Body of pancreas (tissue), 4 donors: ENCODE results near the gene ARF5. TPM values are rescaled to one million over a fixed set of nuclear protein-coding genes. Genes with fewer than 3 reads are reported as not detected.

Source experiments
- ATAC-seq: fragments of 150-250 bp; one replicate; pipeline ENCODE4 v1.9.1; 2016
- DNase-seq, 4 donors: peaks; one replicate each; pipeline ENCODE4 v3.0.0-alpha.2; 2019
- H3K27ac ChIP-seq, 4 donors: fragments of 200-600 bp; sonication (generic); 1 replicate in 3 of 4; 2 replicates in 1 of 4; pipeline versions ENCODE4 v1.5.1 to v1.6.1; 2016 to 2019; ENCODE audit warnings: mild to moderate bottlenecking in 1 of 4, mixed read lengths in 1 of 4, moderate library complexity in 1 of 4
- H3K27me3 ChIP-seq, 2 donors: fragments of 200-600 bp; sonication (generic); one replicate each; pipeline ENCODE4 v1.6.0; 2016; ENCODE audit warnings: mild to moderate bottlenecking in 1 of 2
- H3K36me3 ChIP-seq, 2 donors: fragments of 200-600 bp; sonication (generic); replicated peaks in 1 of 2; 2 replicates each; pipeline ENCODE4 v1.5.1; 2016; ENCODE audit warnings: low read depth in 2 of 2; ENCODE audit not compliant: insufficient read depth in 1 of 2
- H3K4me1 ChIP-seq: fragments of 200-600 bp; sonication (generic); one replicate; pipeline ENCODE4 v1.6.0; 2016
- H3K4me3 ChIP-seq, 2 donors: fragments of 200-600 bp; sonication (generic); 1 replicate in 1 of 2; 2 replicates in 1 of 2; pipeline ENCODE4 v1.5.1; 2016 to 2019
- H3K9me3 ChIP-seq, 3 donors: fragments of 200-600 bp; sonication (generic); 1 replicate in 2 of 3; 2 replicates in 1 of 3; pipeline ENCODE4 v1.5.1; 2016
- CTCF ChIP-seq, 7 experiments: fragments of 450-650 bp in 4 of 7; fragments of 200-600 bp in 3 of 7; sonication (generic) in 3 of 7; IDR thresholded peaks; one replicate each; pipeline ENCODE4 v1.5.1; 2016 to 2019; ENCODE audit warnings: antibody characterized with exemption in 7 of 7
- POLR2A ChIP-seq, 3 donors: fragments of 450-650 bp; IDR thresholded peaks; one replicate each; pipeline ENCODE4 v1.6.1; 2016; ENCODE audit warnings: antibody characterized with exemption in 3 of 3, mild to moderate bottlenecking in 2 of 3
- WGBS, 2 donors: methylation state at CpG; one replicate each; pipeline ENCODE4 v1.1.5; 2017; 5-methylcytosine and 5-hydroxymethylcytosine counted together
- intact Hi-C: fragments of 100-400 bp; cut with DNase I; formaldehyde crosslinking; loops from one replicate; pipeline ENCODE4 v1.15.1; 2023
- total RNA-seq, 2 donors: library from RNA; depleted of rRNA; stranded (reverse); fragments of >200 nt; gene quantifications; one replicate each; pipeline ENCODE4 v1.1.0, GENCODE V29; 2016

Gene ARF5
- total RNA-seq, 2 donors from 2014 or later, result 107 to 132 TPM

GRCh38 chr7:127635659-127636285 is 47.6 kb downstream of the ARF5 start:
- H3K4me1 ChIP-seq, result no peaks in the 10 kb centered on the region
- no peak for TF ChIP-seq CTCF (IDR thresholded peaks at IDR 0.05)
- no peak for TF ChIP-seq POLR2A (IDR thresholded peaks at IDR 0.05)
- intact Hi-C loops, result no loop called here
- ATAC-seq, result peak; percentile 47
- no peaks in the 10 kb centered on the region for H3K27me3 ChIP-seq
- WGBS, 2 donors, result 19 to 46% methylated on average over 3 of the region's 3 CpGs
- H3K9me3 ChIP-seq, result no peaks in the 10 kb centered on the region
- DNase-seq, result no peak
- no peak overlapping the region for H3K4me3 ChIP-seq
- no peaks in the 10 kb centered on the region for H3K36me3 ChIP-seq
- peak overlapping the region in 2 of 4 donors; percentile 31 to 41 for H3K27ac ChIP-seq

- H3K4me1 ChIP-seq, result peaks cover 5% of the 10 kb centered on the region
- no peak overlapping the region for H3K27ac ChIP-seq
- TF ChIP-seq POLR2A (IDR thresholded peaks at IDR 0.05), result no peak
- TF ChIP-seq CTCF (IDR thresholded peaks at IDR 0.05), result no peak
- DNase-seq, result no peak
- no peaks in the 10 kb centered on the region for H3K27me3 ChIP-seq
- H3K9me3 ChIP-seq, result no peaks in the 10 kb centered on the region
- H3K4me3 ChIP-seq, result no peak overlapping the region
- H3K36me3 ChIP-seq, result no peaks in the 10 kb centered on the region
- intact Hi-C loops, result no loop called here
- no peak for ATAC-seq
Measured at GRCh38 chr7:127638197-127638596, 50.0 kb downstream of the ARF5 start.

Other genes starting within 250 kb of the ARF5 start
- 10 to 100 TPM; 20.0 to 23.7 TPM for gene ZNF800, start 195.7 kb upstream of the ARF5 start, total RNA-seq
- 10 to 100 TPM; 13.7 to 23.1 TPM for gene GCC1, start 2.8 kb upstream of the ARF5 start, total RNA-seq
- gene FSCN3, start 5.3 kb downstream of the ARF5 start, total RNA-seq, result 10 to 100 TPM in 1 of 2 donors, not detected in 1; 19.4 TPM
- not detected for gene PAX4, start 29.7 kb downstream of the ARF5 start, total RNA-seq
- gene SND1, start 63.8 kb downstream of the ARF5 start, total RNA-seq, result 100 to 1,000 TPM; 146 to 155 TPM